Mesenchymal stem cell (in vitro differentiated cells and primary cell): ENCODE measurements around the gene FEV.

Experiments used
- DNase-seq: peaks from one replicate; pipeline ENCODE4 v3.0.0-alpha.2; 2013
- H2AFZ ChIP-seq: one replicate; pipeline ENCODE4 v1.6.1; 2013; ENCODE audit warnings: low read depth, mild to moderate bottlenecking, control low read depth, inconsistent platforms, low read length, moderate library complexity
- H2AK5ac ChIP-seq: 2 replicates; pipeline ENCODE4 v1.6.1; 2013; ENCODE audit warnings: low read length, moderate library complexity, mild to moderate bottlenecking, inconsistent platforms; ENCODE audit not compliant: severe bottlenecking
- H2BK120ac ChIP-seq: one replicate; pipeline ENCODE4 v1.6.1; 2013; ENCODE audit warnings: low read depth, mild to moderate bottlenecking, inconsistent platforms, low read length, moderate library complexity
- H2BK12ac ChIP-seq, 2 experiments: one replicate each; pipeline ENCODE4 v1.6.1; 2013; ENCODE audit warnings: inconsistent platforms in 2 of 2, low read length in 2 of 2, mild to moderate bottlenecking in 2 of 2, moderate library complexity in 2 of 2, control low read depth in 1 of 2
- H2BK15ac ChIP-seq: one replicate; pipeline ENCODE4 v1.6.1; 2013; ENCODE audit warnings: mild to moderate bottlenecking, low read depth, inconsistent platforms; ENCODE audit not compliant: poor library complexity, severe bottlenecking
- H2BK5ac ChIP-seq: 2 replicates; pipeline ENCODE4 v1.6.1; 2013; ENCODE audit warnings: low read depth, mild to moderate bottlenecking, low read length, control low read depth, inconsistent platforms; ENCODE audit not compliant: poor library complexity, severe bottlenecking
- H3K14ac ChIP-seq, 2 experiments: one replicate each; pipeline ENCODE4 v1.6.1; 2013; ENCODE audit warnings: inconsistent platforms in 2 of 2, low read length in 2 of 2, control low read depth in 1 of 2, mild to moderate bottlenecking in 1 of 2, moderate library complexity in 1 of 2
- H3K18ac ChIP-seq, 2 experiments: one replicate each; pipeline ENCODE4 v1.6.1; 2013; ENCODE audit warnings: inconsistent platforms in 2 of 2, low read length in 2 of 2, control low read depth in 1 of 2, low read depth in 1 of 2, mild to moderate bottlenecking in 1 of 2
- H3K23ac ChIP-seq, 2 experiments: one replicate each; pipeline ENCODE4 v1.6.1; 2013; ENCODE audit warnings: inconsistent platforms in 2 of 2, low read length in 2 of 2, mild to moderate bottlenecking in 2 of 2, moderate library complexity in 2 of 2, control low read depth in 1 of 2
- H3K27ac ChIP-seq: 2 replicates; pipeline ENCODE4 v1.5.1; 2013; ENCODE audit warnings: mild to moderate bottlenecking, moderate library complexity, low read length, control low read depth, inconsistent platforms; ENCODE audit not compliant: poor library complexity, severe bottlenecking
- H3K27me3 ChIP-seq, 2 experiments: 2 replicates each; pipeline versions ENCODE4 v1.6.1 to v1.7.0; 2013; ENCODE audit warnings: low read length in 2 of 2, mild to moderate bottlenecking in 2 of 2, moderate library complexity in 2 of 2, control low read depth in 1 of 2, inconsistent platforms in 1 of 2; ENCODE audit not compliant: control insufficient read depth in 1 of 2, insufficient read depth in 1 of 2
- H3K36me3 ChIP-seq, 2 experiments: 2 replicates each; pipeline versions ENCODE4 v1.6.1 to v1.7.0; 2013; ENCODE audit warnings: low read length in 2 of 2, control low read depth in 1 of 2, inconsistent platforms in 1 of 2, low read depth in 1 of 2, mild to moderate bottlenecking in 1 of 2; ENCODE audit not compliant: insufficient read depth in 2 of 2, control insufficient read depth in 1 of 2
- H3K4ac ChIP-seq, 2 experiments: one replicate each; pipeline ENCODE4 v1.6.1; 2013; ENCODE audit warnings: inconsistent platforms in 2 of 2, low read length in 2 of 2, mild to moderate bottlenecking in 2 of 2, moderate library complexity in 2 of 2, control low read depth in 1 of 2, low read depth in 1 of 2
- H3K4me1 ChIP-seq: 2 replicates; pipeline ENCODE4 v1.6.1; 2013; ENCODE audit warnings: low read depth, low read length, control low read depth; ENCODE audit not compliant: control insufficient read depth, insufficient read depth
- H3K4me2 ChIP-seq: 2 replicates; pipeline ENCODE4 v1.6.1; 2013; ENCODE audit warnings: low read length, mild to moderate bottlenecking, inconsistent platforms; ENCODE audit not compliant: poor library complexity, severe bottlenecking
- H3K4me3 ChIP-seq, 2 experiments: 2 replicates each; pipeline versions ENCODE4 v1.5.1 to v1.7.0; 2013; ENCODE audit warnings: low read length in 2 of 2, mild to moderate bottlenecking in 2 of 2, control low read depth in 1 of 2, low read depth in 1 of 2; ENCODE audit not compliant: insufficient read depth in 1 of 2
- H3K79me1 ChIP-seq: replicated peaks from 2 replicates; pipeline ENCODE4 v1.6.1; 2013; ENCODE audit warnings: mild to moderate bottlenecking, control low read depth, low read length, inconsistent platforms; ENCODE audit not compliant: poor library complexity, severe bottlenecking
- H3K9ac ChIP-seq: 2 replicates; pipeline ENCODE4 v1.7.0; 2013; ENCODE audit warnings: mild to moderate bottlenecking, low read length, moderate library complexity
- H3K9me3 ChIP-seq: 2 replicates; pipeline ENCODE4 v1.7.0; 2013; ENCODE audit warnings: mild to moderate bottlenecking, low read length; ENCODE audit not compliant: control insufficient read depth
- H4K8ac ChIP-seq: one replicate; pipeline ENCODE4 v1.6.1; 2013; ENCODE audit warnings: inconsistent platforms, mild to moderate bottlenecking, low read length, moderate library complexity
- H4K91ac ChIP-seq: one replicate; pipeline ENCODE4 v1.6.1; 2013; ENCODE audit warnings: mild to moderate bottlenecking, low read length, inconsistent platforms
- WGBS: methylation state at CpG from one replicate; pipeline ENCODE4 v1.1.7; 2013; ENCODE audit warnings: mixed read lengths; 5-methylcytosine and 5-hydroxymethylcytosine counted together

Gene FEV

GRCh38 chr2:219016721-219017120 is 31.7 kb upstream of the FEV start:
- Histone ChIP-seq H3K14ac (no peak overlapping the region), H3K36me3 (no peaks in the 10 kb centered on the region), H3K27ac (no peak overlapping the region), H3K4me1 (no peaks in the 10 kb centered on the region), H3K9ac (no peak overlapping the region), H2BK15ac (no peak overlapping the region), H3K27me3 (peaks cover 66 to 90% of the 10 kb centered on the region in 2 experiments), H2BK5ac (no peak overlapping the region), H2AFZ (no peak overlapping the region), H3K18ac (no peak overlapping the region), H3K9me3 (no peaks in the 10 kb centered on the region), H3K4me3 (no peak overlapping the region), H3K23ac (no peak overlapping the region), H4K91ac (no peak overlapping the region), H3K79me1 (no peaks in the 10 kb centered on the region), H2AK5ac (no peak overlapping the region), H3K4ac (no peak overlapping the region), H2BK120ac (no peak overlapping the region), H2BK12ac (no peak overlapping the region), H3K4me2 (no peak overlapping the region), H4K8ac (no peak overlapping the region)
- no peak for DNase-seq
- 94% methylated on average over 8 of the region's 11 CpGs for WGBS

DNA sequence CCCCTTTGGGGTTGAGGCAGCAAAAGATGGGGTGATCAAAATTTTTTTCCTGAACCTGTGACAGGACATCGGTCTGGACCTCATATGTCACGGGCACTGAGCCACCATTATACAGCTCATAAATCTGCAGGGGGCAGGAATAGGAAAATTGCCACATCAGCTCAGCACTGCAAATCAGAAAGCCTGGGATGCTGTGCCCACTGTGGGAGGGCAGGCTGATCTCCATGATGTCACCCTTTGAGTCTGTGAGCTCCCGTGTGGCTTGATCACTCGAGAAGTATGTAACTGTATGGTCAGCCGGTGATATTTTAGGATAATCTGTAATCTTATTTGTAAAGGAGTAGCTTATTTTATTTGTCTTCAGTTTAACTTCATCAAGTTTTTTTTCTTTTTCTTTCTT is 25.9 kb upstream of the FEV start:
- Histone ChIP-seq H2BK5ac (no peak overlapping the region), H3K36me3 (no peaks in the 10 kb centered on the region), H4K8ac (no peak overlapping the region), H3K4ac (no peak overlapping the region), H2AFZ (no peak overlapping the region), H3K79me1 (no peaks in the 10 kb centered on the region), H3K27me3 (peaks cover 30 to 69% of the 10 kb centered on the region in 2 experiments), H3K9me3 (peaks cover 3% of the 10 kb centered on the region), H3K14ac (no peak overlapping the region), H2BK120ac (no peak overlapping the region), H4K91ac (no peak overlapping the region), H3K4me3 (no peak overlapping the region), H3K27ac (no peak overlapping the region), H3K9ac (no peak overlapping the region), H3K4me1 (no peaks in the 10 kb centered on the region), H2BK12ac (no peak overlapping the region), H3K4me2 (no peak overlapping the region), H2BK15ac (no peak overlapping the region), H2AK5ac (no peak overlapping the region), H3K23ac (no peak overlapping the region), H3K18ac (no peak overlapping the region)
- DNase-seq: no peak
- 92% methylated on average over 2 of the region's 5 CpGs for WGBS

- Histone ChIP-seq H3K4me2 (no peak overlapping the region), H4K8ac (no peak overlapping the region), H3K36me3 (no peaks in the 10 kb centered on the region), H3K9me3 (peaks cover 3% of the 10 kb centered on the region), H2BK5ac (no peak overlapping the region), H2AFZ (no peak overlapping the region), H3K4ac (no peak overlapping the region), H2BK120ac (no peak overlapping the region), H2AK5ac (no peak overlapping the region), H3K18ac (no peak overlapping the region), H3K27ac (no peak overlapping the region), H4K91ac (no peak overlapping the region), H2BK12ac (no peak overlapping the region), H3K9ac (no peak overlapping the region), H3K79me1 (no peaks in the 10 kb centered on the region), H2BK15ac (no peak overlapping the region), H3K14ac (peak overlapping the region in 1 of 2 experiments; percentile 41), H3K4me3 (no peak overlapping the region), H3K27me3 (peaks cover 34 to 69% of the 10 kb centered on the region in 2 experiments), H3K23ac (no peak overlapping the region), H3K4me1 (no peaks in the 10 kb centered on the region)
- 28% methylated on average over 3 of the region's 6 CpGs for WGBS
- DNase-seq: no peak
Measured at GRCh38 chr2:219010162-219010756, 25.3 kb upstream of the FEV start.

DNA sequence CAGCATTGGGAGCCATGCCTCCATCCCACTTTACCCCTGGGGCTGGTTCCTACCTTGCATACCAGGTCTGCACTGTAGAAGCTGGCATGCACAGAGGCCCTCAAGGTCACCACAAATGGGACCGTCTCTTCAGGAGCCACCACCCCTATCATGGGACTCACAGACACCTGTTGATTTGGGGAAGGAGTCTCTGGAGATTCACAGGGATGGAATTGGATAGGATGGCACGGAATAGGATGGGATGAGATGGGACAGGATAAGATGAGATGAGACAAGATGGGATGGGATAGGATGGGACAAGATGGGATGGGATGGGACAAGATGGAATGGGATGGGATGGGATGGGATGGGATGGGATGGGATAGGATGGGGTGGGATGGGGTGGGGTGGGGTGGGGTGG is 24.3 kb upstream of the FEV start:
- no peak overlapping the region for H2BK15ac ChIP-seq
- H3K79me1 ChIP-seq: no peaks in the 10 kb centered on the region
- H3K23ac ChIP-seq: no peak overlapping the region
- no peak overlapping the region for H3K18ac ChIP-seq
- no peak for DNase-seq
- no peak overlapping the region for H2BK120ac ChIP-seq
- H3K9me3 ChIP-seq: peaks cover 3% of the 10 kb centered on the region
- H4K91ac ChIP-seq: no peak overlapping the region
- no peaks in the 10 kb centered on the region for H3K36me3 ChIP-seq
- no peak overlapping the region for H2AFZ ChIP-seq
- H3K4me3 ChIP-seq: no peak overlapping the region
- H3K27ac ChIP-seq: no peak overlapping the region
- H4K8ac ChIP-seq: no peak overlapping the region
- H2BK5ac ChIP-seq: no peak overlapping the region
- no peak overlapping the region for H3K14ac ChIP-seq
- no peak overlapping the region for H3K4me2 ChIP-seq
- peaks cover 35 to 67% of the 10 kb centered on the region in 2 experiments for H3K27me3 ChIP-seq
- 55% methylated on average over 2 of the region's 2 CpGs for WGBS
- H3K4me1 ChIP-seq: no peaks in the 10 kb centered on the region
- no peak overlapping the region for H3K4ac ChIP-seq
- no peak overlapping the region for H2AK5ac ChIP-seq
- H2BK12ac ChIP-seq: no peak overlapping the region
- no peak overlapping the region for H3K9ac ChIP-seq
